ENCODE results near the gene KIF26B.

- TF ChIP-seq, protein P1, sequence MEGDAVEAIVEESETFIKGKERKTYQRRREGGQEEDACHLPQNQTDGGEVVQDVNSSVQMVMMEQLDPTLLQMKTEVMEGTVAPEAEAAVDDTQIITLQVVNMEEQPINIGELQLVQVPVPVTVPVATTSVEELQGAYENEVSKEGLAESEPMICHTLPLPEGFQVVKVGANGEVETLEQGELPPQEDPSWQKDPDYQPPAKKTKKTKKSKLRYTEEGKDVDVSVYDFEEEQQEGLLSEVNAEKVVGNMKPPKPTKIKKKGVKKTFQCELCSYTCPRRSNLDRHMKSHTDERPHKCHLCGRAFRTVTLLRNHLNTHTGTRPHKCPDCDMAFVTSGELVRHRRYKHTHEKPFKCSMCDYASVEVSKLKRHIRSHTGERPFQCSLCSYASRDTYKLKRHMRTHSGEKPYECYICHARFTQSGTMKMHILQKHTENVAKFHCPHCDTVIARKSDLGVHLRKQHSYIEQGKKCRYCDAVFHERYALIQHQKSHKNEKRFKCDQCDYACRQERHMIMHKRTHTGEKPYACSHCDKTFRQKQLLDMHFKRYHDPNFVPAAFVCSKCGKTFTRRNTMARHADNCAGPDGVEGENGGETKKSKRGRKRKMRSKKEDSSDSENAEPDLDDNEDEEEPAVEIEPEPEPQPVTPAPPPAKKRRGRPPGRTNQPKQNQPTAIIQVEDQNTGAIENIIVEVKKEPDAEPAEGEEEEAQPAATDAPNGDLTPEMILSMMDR (IDR thresholded peaks at IDR 0.05), result no peak
- TF ChIP-seq MXI1 (IDR thresholded peaks at IDR 0.05; ENCODE audit: low read depth, low read length) (no peak), SIN3A (IDR thresholded peaks at IDR 0.05; ENCODE audit: borderline replicate concordance, low read depth, low read length) (no peak), RAD21 (IDR thresholded peaks at IDR 0.05; ENCODE audit: low read length) (no peak), EP300 (IDR thresholded peaks at IDR 0.05; ENCODE audit: borderline replicate concordance in 1 of 2, low read depth in 1 of 2, low read length in 1 of 2) (no peak), CHD2 (IDR thresholded peaks at IDR 0.05; ENCODE audit: low read length, partially characterized antibody) (no peak)
Measured at GRCh38 chr1:245566134-245566533, 411.3 kb downstream of the KIF26B start.

All from SK-N-SH (cell line).